Left forelimb (tissue), 1 donor: ENCODE results near the gene NINJ1.
A peak's percentile ranks its signal among the peaks of the same experiment; 100 is the strongest.
"Not testable (repeated sequence)": the region's sequence is repeated elsewhere in the genome, so short reads cannot be mapped to it uniquely, and the experiment has no call there.

Source experiments
- DNase-seq: peaks from one replicate; pipeline ENCODE4 v3.0.0-alpha.2; 2018; ENCODE audit warnings: low spot score

Gene NINJ1

DNA sequence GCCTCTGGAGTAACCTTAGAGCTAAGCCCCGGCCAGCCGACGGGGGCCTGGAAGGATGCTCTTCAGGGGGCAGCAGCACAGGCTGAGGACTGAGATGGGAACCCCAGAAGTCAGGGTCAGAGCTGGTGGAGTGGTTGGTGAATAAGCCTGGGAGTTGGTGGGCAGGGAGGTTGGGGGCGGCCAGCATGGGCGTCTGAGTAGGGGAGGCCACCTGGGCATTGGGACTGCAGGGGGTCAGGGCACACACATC lies 14.4 kb downstream of the NINJ1 start:
- DNase-seq, result no peak

DNA sequence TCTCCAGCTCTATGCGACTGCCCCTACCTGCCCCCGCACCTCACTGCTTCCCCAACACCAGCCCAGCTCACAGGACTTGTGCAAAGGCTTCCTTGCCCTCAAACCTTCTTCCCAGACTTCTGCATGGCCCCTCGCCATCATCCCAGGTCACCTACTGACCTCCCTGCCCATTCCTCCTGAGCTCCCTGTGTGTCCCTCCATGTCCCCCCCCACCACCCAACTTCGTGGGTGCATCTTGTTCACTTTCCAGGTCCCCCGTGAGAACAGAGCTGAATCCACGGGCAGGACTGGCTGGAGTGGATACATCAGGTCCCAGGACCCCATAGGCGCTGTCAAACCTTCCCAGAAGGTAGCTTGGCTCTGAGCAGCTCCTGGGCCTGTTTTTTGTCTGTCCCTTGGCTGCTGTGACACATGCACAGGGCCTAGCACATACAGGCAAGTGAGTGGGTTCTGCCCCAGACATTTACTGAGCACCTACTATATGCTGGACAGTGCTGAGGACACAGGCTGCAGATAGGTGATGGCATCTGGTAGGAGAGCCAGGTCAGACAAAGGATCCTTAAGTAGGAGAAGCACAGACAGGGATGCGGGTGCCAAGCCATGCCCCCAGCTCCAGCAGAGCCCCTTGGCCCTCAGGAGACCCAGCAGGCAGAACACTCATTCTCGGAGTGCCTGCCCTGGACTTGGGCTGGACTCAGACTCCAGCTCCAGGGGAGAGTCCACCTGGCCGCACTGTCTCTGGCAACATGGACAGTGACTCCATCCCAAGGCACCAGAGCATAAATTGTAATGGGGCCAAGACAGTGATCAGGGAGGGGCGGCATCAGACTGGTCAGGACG lies 15.0 kb downstream of the NINJ1 start:
- no peak for DNase-seq

DNA sequence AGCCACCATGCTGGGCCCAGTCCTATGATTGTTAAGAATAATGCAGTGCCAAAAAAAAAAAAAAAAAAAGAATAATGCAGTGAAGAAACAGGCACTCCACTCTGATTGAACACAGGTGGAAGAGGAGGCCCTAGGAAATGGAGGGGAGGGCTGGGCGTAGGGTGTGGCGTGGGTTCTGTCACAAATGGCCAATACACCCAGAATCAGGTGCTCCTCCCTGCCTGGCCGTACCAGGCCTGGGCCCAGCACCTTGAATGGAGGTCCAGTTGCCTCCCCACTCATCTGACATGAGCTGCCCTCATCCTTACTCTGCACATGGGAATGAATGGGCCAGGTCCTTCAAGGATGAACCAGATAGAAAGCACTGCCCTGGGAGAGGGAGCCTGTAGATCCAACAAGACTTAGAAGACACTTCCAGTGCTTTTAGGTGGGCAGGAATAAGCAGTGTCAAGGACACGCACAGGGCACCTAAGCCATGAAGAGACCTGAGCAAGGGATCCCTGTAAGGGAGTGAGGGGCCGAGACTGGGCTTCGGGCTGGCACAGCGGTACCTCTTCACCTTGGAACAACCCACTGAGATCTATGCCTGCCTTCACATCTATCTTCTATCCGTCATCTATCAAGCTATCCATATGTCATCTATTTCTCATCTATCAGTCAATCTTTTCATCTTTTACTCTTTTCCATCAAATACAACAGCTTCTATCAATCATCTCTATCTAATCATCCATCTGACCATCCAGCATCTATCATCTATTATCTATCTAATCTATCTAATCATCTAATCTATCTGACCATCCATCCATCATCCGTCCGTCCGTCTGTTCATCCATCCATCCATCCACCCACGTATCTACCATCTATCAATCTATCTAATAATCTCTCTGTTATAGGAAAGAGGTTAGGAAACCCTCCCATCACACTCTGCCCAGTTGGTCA lies 15.9 kb downstream of the NINJ1 start:
- no peak for DNase-seq

DNA sequence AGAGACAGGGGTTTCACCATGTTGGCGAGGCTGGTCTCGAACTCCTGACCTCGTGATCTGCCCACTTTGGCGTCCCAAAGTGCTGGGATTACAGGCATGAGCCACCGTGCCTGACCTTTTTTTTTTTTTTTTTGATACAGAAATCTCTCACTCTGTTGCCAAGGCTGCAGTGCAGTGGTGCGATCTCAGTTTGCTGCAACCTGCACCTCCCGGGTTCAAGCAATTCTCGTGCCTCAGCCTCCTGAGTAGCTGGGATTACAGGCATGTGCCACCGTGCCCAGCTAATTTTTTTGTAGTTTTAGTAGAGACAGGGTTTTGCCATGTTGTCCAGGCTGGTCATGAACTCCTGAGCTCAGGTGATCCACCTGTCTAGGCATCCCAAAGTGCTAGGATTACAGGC lies 16.5 kb downstream of the NINJ1 start:
- DNase-seq, result not testable (repeated sequence)

DNA sequence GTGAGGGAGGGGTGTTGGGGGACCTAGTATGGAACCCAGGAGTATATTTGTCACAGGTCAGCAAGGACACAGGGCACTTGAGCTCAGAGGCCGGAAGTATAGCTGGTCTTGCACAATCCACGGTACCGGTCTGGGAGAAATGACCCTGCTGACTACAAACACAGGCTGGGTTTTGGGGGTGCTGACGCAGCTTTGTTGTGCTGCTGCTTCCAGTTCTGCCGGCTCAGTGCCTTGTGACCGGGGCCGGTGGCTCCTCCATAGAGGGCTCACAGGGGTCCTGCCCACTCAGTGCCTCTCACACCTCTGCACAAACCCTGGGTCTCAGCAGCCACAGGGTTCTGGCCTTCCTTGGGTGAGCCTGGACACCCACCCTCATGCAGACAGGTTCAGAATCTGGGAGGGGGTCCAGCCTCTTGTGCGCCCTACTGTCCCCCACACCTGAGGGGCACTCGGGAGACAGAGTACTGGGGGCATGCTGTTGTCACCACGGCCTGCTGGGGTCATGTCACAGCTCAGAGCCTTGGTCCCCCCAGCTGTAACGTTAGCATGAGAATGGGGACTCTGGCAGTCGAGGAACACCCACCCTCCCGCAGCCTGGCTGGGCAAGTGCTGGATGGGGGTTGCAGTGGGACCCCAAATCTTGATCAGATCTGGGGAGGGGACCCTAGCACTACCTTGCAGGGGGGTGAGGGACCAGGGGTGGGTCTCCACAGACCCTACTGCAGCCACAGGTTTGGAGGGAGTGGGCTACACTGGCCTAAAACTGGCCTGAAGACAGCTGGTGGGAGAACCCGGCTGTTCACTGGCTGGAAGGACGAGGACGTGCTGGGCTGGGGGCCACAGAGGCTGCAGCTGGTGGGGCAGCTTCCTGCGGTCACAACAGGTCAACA lies 17.7 kb downstream of the NINJ1 start:
- DNase-seq, result peak; percentile 62

DNA sequence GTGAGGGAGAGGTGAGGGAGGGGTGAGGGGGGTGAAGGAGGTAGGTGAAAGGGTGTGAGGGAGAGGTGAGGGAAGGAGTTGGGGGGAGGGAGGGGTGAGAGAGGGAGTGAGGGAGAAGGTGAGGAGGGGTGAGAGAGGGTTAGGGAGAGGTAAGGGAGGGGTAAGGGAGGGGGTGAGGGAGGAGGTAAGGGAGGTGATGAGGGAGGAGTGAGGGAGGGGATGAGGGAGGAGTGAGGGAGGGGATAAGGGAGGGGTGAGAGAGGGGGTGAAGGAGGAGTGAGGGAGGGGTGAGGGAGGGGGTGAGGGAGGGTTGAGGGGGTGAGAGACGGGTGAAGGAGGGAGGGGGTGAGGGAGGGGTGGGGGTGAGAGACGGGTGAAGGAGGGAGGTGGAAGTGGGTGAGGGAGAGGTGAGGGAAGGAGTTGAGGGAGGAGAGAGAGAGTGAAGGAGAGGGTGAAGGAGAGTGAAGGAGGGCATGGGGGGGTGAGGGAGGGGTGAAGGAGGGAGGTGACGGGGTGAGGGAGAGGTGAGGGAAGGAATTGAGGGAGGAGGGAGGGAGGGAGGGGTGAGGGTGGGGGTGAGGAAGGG lies 18.5 kb downstream of the NINJ1 start:
- no peak for DNase-seq

DNA sequence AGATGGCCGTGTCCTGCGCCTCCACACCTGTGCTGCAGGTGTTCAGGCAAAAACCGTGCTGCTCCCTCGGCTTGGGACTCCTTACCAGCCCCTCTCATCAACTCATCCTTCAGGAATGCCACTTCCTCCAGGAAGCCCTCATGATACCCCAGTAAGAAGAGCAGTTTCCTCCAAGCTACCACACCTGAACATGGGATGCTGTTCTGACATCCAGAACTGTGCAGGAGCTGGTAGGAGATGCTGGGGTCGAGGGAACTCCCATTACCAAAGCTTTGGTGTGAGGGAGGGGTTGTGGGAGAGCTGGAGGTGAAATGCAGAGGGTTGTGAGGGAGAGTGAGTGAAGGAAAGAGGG lies 19.1 kb downstream of the NINJ1 start:
- peak; percentile 41 for DNase-seq

DNA sequence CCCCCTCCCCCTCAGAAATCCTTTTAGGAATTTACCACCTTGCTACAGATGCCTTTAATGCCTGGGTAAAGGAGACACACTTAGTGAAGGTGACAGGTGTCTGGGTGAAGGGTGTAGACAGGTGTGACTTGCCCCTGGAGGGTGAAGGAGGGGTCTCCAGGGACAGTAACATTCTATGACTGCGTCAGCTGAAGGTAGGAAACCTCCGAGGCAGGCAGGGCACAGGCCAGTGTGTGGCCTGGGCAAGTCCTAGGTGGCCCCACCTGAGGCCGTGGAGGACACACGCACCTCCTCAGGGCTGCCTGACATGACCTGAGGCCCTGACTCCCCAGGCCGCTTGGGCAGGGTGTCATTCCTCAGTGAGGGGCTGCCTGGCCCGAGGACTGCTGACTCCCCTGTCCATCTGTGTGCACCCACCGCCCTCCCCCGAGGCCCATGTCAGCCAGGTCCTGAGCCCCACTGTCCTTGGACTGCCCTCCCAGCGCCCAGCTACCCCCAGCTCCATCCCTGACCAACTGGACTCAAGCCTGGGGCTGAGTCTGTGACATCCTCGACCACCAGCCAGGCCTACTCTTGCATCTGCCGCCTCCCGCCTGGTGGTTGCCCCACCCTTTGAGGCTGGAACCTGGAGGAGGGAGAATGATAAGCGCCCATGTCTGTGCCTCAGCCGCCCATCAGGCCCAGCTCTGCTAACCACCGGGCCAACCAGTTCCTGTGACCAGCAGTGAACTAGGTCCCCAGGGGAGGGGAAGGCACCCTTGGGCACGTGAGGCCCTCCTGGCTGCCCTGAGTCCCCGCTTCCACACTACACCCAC lies 19.7 kb downstream of the NINJ1 start:
- peak; percentile 53 for DNase-seq

DNA sequence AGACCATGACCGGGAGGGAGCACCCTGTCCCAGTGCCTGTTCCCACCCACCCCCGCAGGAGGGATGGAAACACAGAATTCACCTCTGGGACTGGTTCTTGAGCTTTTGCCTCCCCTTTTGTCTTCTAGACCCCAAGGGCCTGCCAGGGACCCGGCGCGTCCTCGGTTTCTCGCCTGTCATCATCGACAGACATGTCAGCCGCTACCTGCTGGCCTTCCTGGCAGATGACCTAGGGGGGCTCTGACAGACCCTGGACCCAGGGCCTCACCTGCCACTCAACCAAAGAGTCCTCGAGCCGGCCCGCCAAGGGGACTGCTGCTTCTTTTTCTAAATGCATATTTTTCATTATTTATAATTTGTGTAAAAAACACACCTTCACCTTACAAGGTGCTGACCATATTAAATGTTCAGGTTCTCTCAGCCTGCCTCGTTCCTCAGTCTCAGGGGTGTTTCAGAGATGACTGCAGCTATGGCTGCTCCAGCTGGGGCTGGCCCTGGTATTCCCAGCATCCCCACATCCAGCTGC lies 21.1 kb downstream of the NINJ1 start:
- peak; percentile 37 for DNase-seq

DNA sequence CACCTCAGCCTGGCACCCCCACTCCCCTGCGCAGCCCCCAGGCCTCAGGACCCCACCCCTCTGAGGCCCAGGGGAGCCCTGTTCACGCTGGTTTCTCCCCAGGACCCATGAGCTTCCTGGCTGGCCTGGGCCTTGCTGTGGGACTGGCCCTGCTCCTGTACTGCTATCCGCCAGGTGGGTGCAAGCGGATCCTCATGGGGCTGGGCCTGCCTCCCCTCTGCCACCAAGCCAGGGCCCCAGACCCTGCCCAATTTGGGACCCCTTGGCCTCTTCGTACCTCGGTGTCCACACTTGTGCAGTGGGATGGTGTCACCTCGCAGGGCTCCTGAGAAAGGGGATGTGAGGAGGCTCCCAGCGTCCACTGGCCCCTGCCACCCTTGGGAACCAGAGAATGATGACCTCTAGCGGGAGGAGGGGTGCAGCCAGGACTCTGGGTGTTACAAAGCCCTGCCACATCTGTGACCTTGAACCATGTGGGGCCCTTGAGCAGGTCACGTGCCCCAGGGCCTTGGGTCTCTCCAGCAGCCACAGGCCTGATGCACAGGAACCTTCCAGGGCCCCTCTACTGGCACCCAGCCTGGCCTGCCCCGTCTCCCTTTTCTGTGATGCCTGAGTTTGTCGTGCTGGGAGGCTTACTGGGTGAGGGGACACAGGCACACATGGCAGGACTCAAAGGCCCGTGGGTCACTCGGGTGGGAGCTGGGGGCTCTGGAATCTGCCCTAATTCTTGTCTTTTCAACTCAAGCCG lies 21.8 kb downstream of the NINJ1 start:
- DNase-seq, result peak; percentile 60

DNA sequence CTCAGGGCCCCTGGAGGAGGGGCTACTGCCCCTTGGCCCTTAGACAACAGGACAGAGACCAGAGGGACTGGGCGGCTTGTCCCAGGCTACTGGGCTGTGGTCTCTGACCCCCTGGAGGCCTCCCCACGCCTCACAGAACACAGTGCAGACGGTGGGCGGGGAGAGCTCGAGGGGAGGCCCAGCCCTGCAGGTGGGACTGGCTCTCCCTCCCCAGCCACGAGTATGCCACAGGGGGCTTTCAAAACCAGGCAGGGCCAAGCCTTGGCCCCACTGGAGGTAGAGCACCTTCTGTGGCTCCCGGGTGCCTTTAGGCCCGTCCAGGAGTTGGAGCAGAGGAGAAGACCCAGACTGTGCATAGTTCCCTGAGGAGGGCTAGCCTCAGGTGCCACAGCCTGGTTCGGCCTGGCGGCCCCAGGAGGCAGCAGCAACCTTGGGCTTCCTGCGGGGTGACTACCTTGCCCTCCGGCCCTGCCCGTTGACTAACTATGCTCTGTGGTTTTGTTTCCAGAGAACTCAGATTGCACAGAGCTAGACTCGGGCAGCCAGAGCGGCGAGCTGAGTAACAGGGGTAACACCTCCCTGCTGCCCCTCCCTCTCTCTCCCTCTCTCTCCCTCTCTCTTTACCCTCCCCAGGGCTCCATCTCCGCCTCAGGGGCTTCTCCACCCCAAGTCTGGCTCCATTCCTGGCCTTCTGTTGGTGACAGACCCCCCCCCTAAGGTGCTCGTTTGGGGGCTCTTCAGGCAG lies 22.5 kb downstream of the NINJ1 start:
- peak; percentile 63 for DNase-seq

DNA sequence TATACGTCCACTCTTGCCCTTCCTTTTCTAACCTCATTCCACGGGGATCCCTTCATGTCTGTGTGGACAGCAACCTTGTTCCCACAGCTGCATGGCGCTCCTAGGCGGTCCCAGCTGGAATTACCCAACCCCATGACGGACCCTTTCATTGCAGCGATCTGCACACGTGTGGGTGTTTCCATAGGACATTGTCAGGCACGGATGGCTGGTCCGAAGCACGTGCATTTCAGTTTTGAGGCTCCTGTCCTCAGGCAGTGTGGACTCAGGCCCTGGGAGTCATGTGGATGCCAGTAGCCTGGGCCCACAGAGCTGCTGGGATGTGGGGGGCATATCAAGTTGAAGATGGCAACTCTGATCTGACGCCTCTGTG lies 23.1 kb downstream of the NINJ1 start:
- peak; percentile 51 for DNase-seq

DNA sequence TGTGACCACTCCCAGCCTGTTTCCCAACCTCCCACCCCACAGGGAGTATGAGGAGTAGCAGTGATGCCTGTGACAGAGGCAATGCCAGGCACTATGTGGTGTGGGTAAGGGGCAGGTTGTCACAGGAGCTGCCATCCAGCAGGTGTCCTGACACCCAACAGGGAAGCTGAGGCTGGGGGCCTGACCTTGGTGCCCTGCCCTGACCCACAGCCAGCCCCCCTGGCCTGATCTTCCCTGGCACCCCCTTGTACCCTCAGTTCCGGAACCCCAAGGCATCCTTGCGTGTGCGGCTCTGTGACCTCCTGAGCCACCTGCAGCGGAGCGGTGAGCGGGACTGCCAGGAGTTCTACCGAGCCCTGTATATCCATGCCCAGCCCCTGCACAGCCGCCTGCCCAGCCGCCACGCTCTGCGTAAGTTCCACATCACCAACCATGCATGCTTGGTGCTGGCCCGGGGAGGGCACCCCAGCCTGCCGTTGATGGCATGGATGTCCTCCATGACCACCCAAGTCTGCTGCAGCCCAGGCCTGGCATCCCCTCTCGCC lies 23.7 kb downstream of the NINJ1 start:
- DNase-seq, result peak; percentile 64

DNA sequence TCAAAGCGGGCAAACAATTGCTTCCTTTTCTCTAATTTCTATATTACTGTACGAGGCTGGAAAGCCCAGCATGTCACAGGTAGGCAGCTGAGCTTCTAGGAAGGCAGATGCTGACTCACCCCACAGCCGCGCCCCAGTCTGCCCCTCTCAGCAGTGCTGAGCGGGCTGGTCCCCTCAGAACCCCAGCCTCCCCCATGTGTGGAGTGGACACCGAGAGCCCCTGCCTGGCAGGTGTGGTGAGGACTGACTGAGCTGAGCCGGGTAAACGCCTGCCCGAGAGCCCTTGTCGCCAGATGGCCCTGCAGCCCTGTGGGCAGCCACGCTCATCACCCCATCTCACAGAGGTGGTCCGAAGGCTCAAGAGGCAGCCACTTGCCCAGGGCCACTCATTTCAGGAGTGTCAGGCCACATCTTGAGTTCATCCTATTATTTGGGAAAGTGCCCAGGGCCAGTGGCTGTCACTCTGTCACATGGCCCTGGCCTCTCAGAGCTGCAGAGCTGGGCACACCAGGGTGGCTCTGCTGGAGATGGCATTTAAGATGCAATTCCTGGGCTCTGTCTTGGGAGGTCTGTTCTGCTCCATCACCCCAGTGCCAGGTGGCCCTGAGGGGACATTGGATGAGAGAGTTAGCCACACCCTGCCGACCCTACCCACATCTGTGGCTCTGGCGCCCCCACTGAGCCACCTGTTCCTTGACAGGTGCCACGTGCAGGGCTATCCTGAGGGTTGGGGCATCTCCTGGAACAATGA lies 25.6 kb downstream of the NINJ1 start:
- peak; percentile 63 for DNase-seq

DNA sequence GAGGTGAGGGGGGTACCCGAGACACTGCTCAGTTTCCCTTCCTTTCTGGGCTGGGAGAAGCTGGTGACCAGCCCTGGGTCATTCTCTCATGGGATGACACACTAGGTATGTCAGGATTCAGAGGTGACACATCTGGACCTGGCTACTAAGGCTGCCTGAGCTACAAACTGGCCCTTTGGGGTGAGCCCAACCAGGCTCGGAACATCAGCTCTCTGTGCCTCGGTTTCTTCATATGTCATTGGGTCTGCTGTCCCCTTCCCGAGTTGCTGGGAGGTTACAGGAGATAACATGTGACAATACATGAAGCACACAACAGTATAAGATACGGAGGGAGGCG lies 26.3 kb downstream of the NINJ1 start:
- peak; percentile 42 for DNase-seq

DNA sequence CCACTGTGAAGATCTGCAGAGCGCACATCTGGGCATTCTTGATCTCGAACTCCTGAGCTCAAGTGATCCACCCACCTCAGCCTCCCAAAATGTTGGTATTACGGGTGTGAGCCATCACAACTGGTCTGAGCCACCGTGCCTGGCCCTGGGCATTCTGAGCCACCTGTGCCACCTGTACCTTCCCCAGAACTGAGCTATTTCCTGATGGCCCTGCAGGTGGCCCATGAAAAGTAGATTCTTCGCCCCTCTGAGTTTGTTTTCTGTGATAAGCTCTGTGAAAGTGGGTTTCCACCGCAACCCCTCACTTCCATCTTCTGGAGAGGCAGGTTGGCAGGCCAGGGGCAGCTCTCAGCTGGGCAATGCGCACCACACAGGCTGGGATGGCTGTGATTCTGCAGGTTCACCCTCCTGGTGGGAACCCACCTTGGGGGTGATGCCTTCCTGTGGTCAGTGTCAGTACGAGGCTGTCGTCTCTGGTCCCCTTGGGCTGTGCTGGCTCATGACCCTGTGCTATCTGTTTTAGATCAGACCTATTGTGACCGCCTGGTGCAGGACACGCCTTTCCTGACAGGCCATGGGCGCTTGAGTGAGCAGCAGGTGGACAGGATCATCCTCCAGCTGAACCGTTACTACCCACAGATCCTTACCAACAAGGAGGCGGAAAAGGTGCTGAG lies 26.8 kb downstream of the NINJ1 start:
- peak; percentile 47 for DNase-seq

DNA sequence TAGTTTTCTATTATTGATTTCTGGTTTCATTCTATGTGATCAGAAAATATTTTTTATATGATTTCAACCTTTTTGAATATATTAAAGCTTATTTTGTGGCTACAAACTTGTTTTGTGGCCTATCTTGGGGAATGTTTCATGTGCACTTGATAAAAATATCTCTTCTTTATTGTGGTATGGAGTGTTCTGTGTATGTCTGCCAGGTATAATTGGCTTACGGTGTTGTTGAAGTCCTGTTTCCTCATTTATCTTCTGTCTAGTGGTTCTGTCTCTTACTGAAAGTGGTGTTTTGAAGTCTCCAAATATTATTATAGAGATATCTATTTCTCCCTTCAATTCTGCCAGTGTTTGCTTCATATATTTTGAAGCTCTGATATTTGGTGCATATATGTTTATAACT lies 28.4 kb downstream of the NINJ1 start:
- DNase-seq, result no peak

DNA sequence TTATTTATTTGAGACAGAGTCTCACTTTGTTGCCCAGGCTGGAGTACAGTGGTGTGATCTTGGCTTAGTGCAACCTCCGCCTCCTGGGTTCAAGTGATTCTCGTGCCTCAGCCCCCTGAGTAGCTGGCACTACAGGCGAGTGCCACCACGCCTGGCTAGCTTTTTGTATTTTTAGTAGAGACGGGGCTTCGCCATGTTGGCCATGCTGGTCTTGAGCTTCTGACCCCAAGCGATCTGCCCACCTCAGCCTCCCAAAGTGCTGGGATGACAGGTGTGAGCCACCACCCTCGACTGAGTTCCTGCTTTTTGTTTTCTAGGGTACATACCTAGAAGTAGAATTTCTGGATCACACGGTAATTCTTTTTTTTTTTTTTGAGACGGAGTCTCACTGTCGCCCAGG lies 33.0 kb downstream of the NINJ1 start:
- DNase-seq, result peak; percentile 22
